NCI-H226 (cell line): ENCODE measurements around the gene NEAT1.
A peak's percentile ranks its signal among the peaks of the same experiment; 100 is the strongest.

Experiments used
- DNase-seq: peaks from one replicate; pipeline ENCODE4 v3.0.0-alpha.2; 2015

The NEAT1 gene

GRCh38 chr11:65425105-65425970 is 2.7 kb downstream of the NEAT1 start:
- peak; percentile 73 for DNase-seq

GRCh38 chr11:65425971-65426838 is 3.6 kb downstream of the NEAT1 start:
- peak; percentile 63 for DNase-seq

- peak; percentile 40 for DNase-seq
These were observed 4.5 kb downstream of the NEAT1 start for GRCh38 chr11:65426839-65427690.

- peak; percentile 51 for DNase-seq
These were observed 5.3 kb downstream of the NEAT1 start for GRCh38 chr11:65427691-65428577.

GRCh38 chr11:65428578-65429067 is 6.0 kb downstream of the NEAT1 start:
- no peak for DNase-seq

GRCh38 chr11:65429068-65429681 is 6.6 kb downstream of the NEAT1 start:
- DNase-seq: peak; percentile 52

GRCh38 chr11:65429724-65430405 is 7.3 kb downstream of the NEAT1 start:
- DNase-seq: peak; percentile 70

GRCh38 chr11:65430406-65431217 is 8.0 kb downstream of the NEAT1 start:
- DNase-seq: no peak

GRCh38 chr11:65431451-65432099 is 9.0 kb downstream of the NEAT1 start:
- DNase-seq: no peak

GRCh38 chr11:65432100-65432650 is 9.6 kb downstream of the NEAT1 start:
- no peak for DNase-seq

GRCh38 chr11:65432686-65433582 is 10.3 kb downstream of the NEAT1 start:
- DNase-seq: no peak

GRCh38 chr11:65433657-65434056 is 11.1 kb downstream of the NEAT1 start:
- no peak for DNase-seq

GRCh38 chr11:65434057-65434666 is 11.6 kb downstream of the NEAT1 start:
- DNase-seq: no peak

- no peak for DNase-seq
These were observed 12.2 kb downstream of the NEAT1 start for GRCh38 chr11:65434667-65435410.

GRCh38 chr11:65435411-65435931 is 12.9 kb downstream of the NEAT1 start:
- DNase-seq: no peak

GRCh38 chr11:65435981-65436411 is 13.4 kb downstream of the NEAT1 start:
- no peak for DNase-seq
